HCT116 (cell line): ENCODE data around the gene SLC39A13. TPM values are rescaled to one million over a fixed set of nuclear protein-coding genes. Genes with fewer than 3 reads are reported as not detected.

ENCODE experiments used
- ATAC-seq: fragments of 200-7000 bp; cut with Tn5 transposase; 2 replicates; pipeline ENCODE4 v1.9.1; 2020; ENCODE audit warnings: mild to moderate bottlenecking, moderate library complexity
- BruUV-seq: library from RNA; stranded (reverse); fragments of 400-500 nt; replicated peaks from 2 replicates; lab custom pipeline; 2021; lab: Mats Ljungman, UMichigan
- CTCF ChIA-PET: fragments of 300-600 bp; sonication (Branson Sonifier 250); formaldehyde crosslinking; loops from one replicate; lab custom pipeline; 2021; ENCODE audit warnings: antibody characterized with exemption; lab: Charles Lee
- POLR2A ChIA-PET: fragments of 300-600, 350-600 bp; sonication (Branson Sonifier 250); formaldehyde crosslinking; loops from one replicate; lab custom pipeline; 2021; ENCODE audit warnings: antibody characterized with exemption; lab: Charles Lee
- RAD21 ChIA-PET, 2 experiments: fragments of 300-600 bp; sonication (Branson Sonifier 250); formaldehyde crosslinking; loops; one replicate each; lab custom pipeline; 2023; ENCODE audit warnings: low total read pairs in 2 of 2; ENCODE audit not compliant: uncharacterized antibody in 2 of 2, unreplicated experiment in 2 of 2, low non-redundant PET in 1 of 2; lab: Charles Lee
- DNase-seq: peaks from one replicate; pipeline ENCODE4 v3.0.0-alpha.2; 2010; ENCODE audit warnings: low read depth, low spot score
- H2AFZ ChIP-seq: fragments of 200-600 bp; shearing (Covaris generic), sonication (generic); 2 replicates; pipeline ENCODE4 v1.6.1; 2017; ENCODE audit warnings: low read depth, mixed run types, mixed read lengths, antibody characterized with exemption, low read length; ENCODE audit not compliant: poor library complexity, severe bottlenecking
- H3K27ac ChIP-seq: 2 replicates; pipeline ENCODE4 v1.5.1; 2012; ENCODE audit warnings: low read depth, low read length
- H3K27me3 ChIP-seq: fragments of 200-600 bp; sonication (generic); 2 replicates; pipeline ENCODE4 v1.6.1; 2016; ENCODE audit warnings: mixed run types, low read length, mixed read lengths; ENCODE audit not compliant: insufficient read depth
- H3K36me3 ChIP-seq, 2 experiments: fragments of 200-500 bp in 1 of 2; fragments of 200-600 bp in 1 of 2; sonication (Bioruptor generic) in 1 of 2; sonication (generic) in 1 of 2; 2 replicates each; pipeline versions ENCODE4 v1.5.1 to v1.6.1; 2014 to 2016; ENCODE audit warnings: low read length in 2 of 2, inconsistent platforms in 1 of 2, mixed read lengths in 1 of 2, mixed run types in 1 of 2; ENCODE audit not compliant: insufficient read depth in 2 of 2, control insufficient read depth in 1 of 2
- H3K4me1 ChIP-seq, 2 experiments: fragments of 200-600 bp in 1 of 2; sonication (generic) in 1 of 2; 2 replicates each; pipeline versions ENCODE4 v1.5.1 to v1.6.1; 2012 to 2017; ENCODE audit warnings: low read length in 2 of 2, inconsistent platforms in 1 of 2, mild to moderate bottlenecking in 1 of 2, mixed read lengths in 1 of 2, mixed run types in 1 of 2, moderate library complexity in 1 of 2; ENCODE audit not compliant: insufficient read depth in 2 of 2, control insufficient read depth in 1 of 2
- H3K4me2 ChIP-seq: fragments of 200-600 bp; sonication (generic); 2 replicates; pipeline ENCODE4 v1.6.1; 2017; ENCODE audit warnings: mixed run types, low read length, mixed read lengths
- H3K4me3 ChIP-seq, 2 experiments: fragments of 200-600 bp in 1 of 2; sonication (generic) in 1 of 2; replicated peaks in 1 of 2; 2 replicates each; pipeline ENCODE4 v1.5.1; 2011 to 2016; ENCODE audit warnings: low read length in 2 of 2, control low read depth in 1 of 2, low read depth in 1 of 2, mild to moderate bottlenecking in 1 of 2, mixed read lengths in 1 of 2, mixed run types in 1 of 2
- H3K79me2 ChIP-seq: fragments of 200-600 bp; sonication (generic); 2 replicates; pipeline ENCODE4 v1.6.1; 2017; ENCODE audit warnings: mild to moderate bottlenecking, mixed run types, low read length, moderate library complexity, mixed read lengths; ENCODE audit not compliant: insufficient read depth
- H3K9ac ChIP-seq: fragments of 200-600 bp; sonication (generic); 2 replicates; pipeline ENCODE4 v1.6.1; 2016; ENCODE audit warnings: low read length, mixed read lengths
- H3K9me2 ChIP-seq: fragments of 200-600 bp; sonication (generic), shearing (Covaris generic); 2 replicates; pipeline ENCODE4 v1.6.1; 2017; ENCODE audit warnings: mixed run types, mild to moderate bottlenecking, moderate library complexity; ENCODE audit not compliant: insufficient read depth
- H3K9me3 ChIP-seq, 2 experiments: fragments of 200-500 bp in 1 of 2; fragments of 200-600 bp in 1 of 2; sonication (Bioruptor generic) in 1 of 2; sonication (generic) in 1 of 2; 2 replicates each; pipeline ENCODE4 v1.6.1; 2014 to 2017; ENCODE audit warnings: low read length in 2 of 2, mixed read lengths in 2 of 2, inconsistent platforms in 1 of 2, low read depth in 1 of 2, mild to moderate bottlenecking in 1 of 2, mixed run types in 1 of 2, moderate library complexity in 1 of 2; ENCODE audit not compliant: control insufficient read depth in 1 of 2, insufficient read depth in 1 of 2
- H4K20me1 ChIP-seq: fragments of 200-600 bp; sonication (generic), shearing (Covaris generic); 2 replicates; pipeline ENCODE4 v1.6.1; 2017; ENCODE audit warnings: mixed run types, mild to moderate bottlenecking, moderate library complexity; ENCODE audit not compliant: insufficient read depth
- CBX3 ChIP-seq: IDR thresholded peaks from 2 replicates; pipeline ENCODE4 v1.6.1; 2012; ENCODE audit warnings: low read depth
- CEBPB ChIP-seq: IDR thresholded peaks from 2 replicates; pipeline ENCODE4 v1.6.1; 2012; ENCODE audit warnings: low read depth
- EGR1 ChIP-seq: IDR thresholded peaks from 2 replicates; pipeline ENCODE4 v1.6.1; 2012; ENCODE audit warnings: low read depth
- ELF1 ChIP-seq: IDR thresholded peaks from 2 replicates; pipeline ENCODE4 v1.6.1; 2012; ENCODE audit warnings: low read depth, borderline replicate concordance
- FOSL1 ChIP-seq: IDR thresholded peaks from 2 replicates; pipeline ENCODE4 v1.6.1; 2012; ENCODE audit warnings: low read depth
- JUND ChIP-seq: IDR thresholded peaks from 2 replicates; pipeline ENCODE4 v1.6.1; 2012
- POLR2AphosphoS5 ChIP-seq: IDR thresholded peaks from 2 replicates; pipeline ENCODE4 v1.6.1; 2011; ENCODE audit warnings: mild to moderate bottlenecking, low read depth, low read length, moderate library complexity
- RAD21 ChIP-seq: IDR thresholded peaks from 2 replicates; pipeline ENCODE4 v1.6.1; 2012; ENCODE audit warnings: low read depth, mild to moderate bottlenecking
- SP1 ChIP-seq: IDR thresholded peaks from 2 replicates; pipeline ENCODE4 v1.6.1; 2012; ENCODE audit warnings: low read depth
- TCF7L2 ChIP-seq: IDR thresholded peaks from 2 replicates; pipeline ENCODE4 v1.7.0; 2011; ENCODE audit warnings: borderline replicate concordance, inconsistent platforms; ENCODE audit not compliant: insufficient read depth, insufficient read length; ENCODE audit errors: extremely low read depth
- YY1 ChIP-seq: IDR thresholded peaks from 2 replicates; pipeline ENCODE4 v1.6.1; 2011; ENCODE audit warnings: low read length, low read depth, moderate library complexity, mild to moderate bottlenecking; ENCODE audit not compliant: insufficient replicate concordance; ENCODE audit errors: extremely low read depth
- ZFX ChIP-seq: fragments of 450-650 bp; IDR thresholded peaks from 2 replicates; pipeline ENCODE4 v1.6.1; 2017
- intact Hi-C: fragments of 100-400 bp; cut with micrococcal nuclease; formaldehyde crosslinking; loops from 2 replicates; pipeline ENCODE4 v1.10.0; 2022
- total RNA-seq: library from RNA; stranded (reverse); gene quantifications from one replicate; pipeline ENCODE4 v1.2.1, GENCODE V29; 2021; ENCODE audit not compliant: unreplicated experiment
- TF ChIP-seq, protein P1 (sequence below), 3 experiments: fragments of 200-600 bp in 1 of 3; sonication (generic) in 1 of 3; IDR thresholded peaks in 2 of 3; conservative IDR thresholded peaks in 1 of 3; 2 replicates each; pipeline ENCODE4 v1.5.1; 2012 to 2017; ENCODE audit warnings: low read depth in 2 of 3, low read length in 2 of 3, antibody characterized with exemption in 1 of 3, borderline replicate concordance in 1 of 3, control low read depth in 1 of 3, mild to moderate bottlenecking in 1 of 3, mixed read lengths in 1 of 3, mixed run types in 1 of 3, moderate library complexity in 1 of 3; ENCODE audit not compliant: insufficient read depth in 1 of 3
- TF ChIP-seq, protein P2 (sequence below): IDR thresholded peaks from 2 replicates; pipeline ENCODE4 v1.6.1; 2012
- TF ChIP-seq, protein P3 (sequence below): IDR thresholded peaks from 2 replicates; pipeline ENCODE4 v1.6.1; 2012

SLC39A13 gene
- total RNA-seq, 1 experiment from 2014 or later, result 23.9 TPM

GRCh38 chr11:47383071-47383470 is 25.3 kb upstream of the SLC39A13 start:
- Histone ChIP-seq H3K4me2 (no peak overlapping the region), H3K4me1 (no peaks in the 10 kb centered on the region), H3K36me3 (no peaks in the 10 kb centered on the region), H3K79me2 (no peaks in the 10 kb centered on the region), H3K4me3 (no peak overlapping the region), H3K9me2 (no peaks in the 10 kb centered on the region), H2AFZ (no peak overlapping the region), H3K9me3 (no peaks in the 10 kb centered on the region), H4K20me1 (no peaks in the 10 kb centered on the region), H3K27me3 (no peaks in the 10 kb centered on the region), H3K9ac (no peak overlapping the region), H3K27ac (no peak overlapping the region)
- ChIA-PET POLR2A (no interaction called here), CTCF (no interaction called here), RAD21 (no interaction called here)
- intact Hi-C loops, result no loop called here
- TF ChIP-seq TCF7L2 (no peak), ZFX (no peak), CEBPB (no peak), SP1 (no peak), ELF1 (no peak), RAD21 (no peak), YY1 (no peak), JUND (no peak), EGR1 (no peak), FOSL1 (no peak), CBX3 (no peak), POLR2AphosphoS5 (no peak)
- TF ChIP-seq, protein P1, sequence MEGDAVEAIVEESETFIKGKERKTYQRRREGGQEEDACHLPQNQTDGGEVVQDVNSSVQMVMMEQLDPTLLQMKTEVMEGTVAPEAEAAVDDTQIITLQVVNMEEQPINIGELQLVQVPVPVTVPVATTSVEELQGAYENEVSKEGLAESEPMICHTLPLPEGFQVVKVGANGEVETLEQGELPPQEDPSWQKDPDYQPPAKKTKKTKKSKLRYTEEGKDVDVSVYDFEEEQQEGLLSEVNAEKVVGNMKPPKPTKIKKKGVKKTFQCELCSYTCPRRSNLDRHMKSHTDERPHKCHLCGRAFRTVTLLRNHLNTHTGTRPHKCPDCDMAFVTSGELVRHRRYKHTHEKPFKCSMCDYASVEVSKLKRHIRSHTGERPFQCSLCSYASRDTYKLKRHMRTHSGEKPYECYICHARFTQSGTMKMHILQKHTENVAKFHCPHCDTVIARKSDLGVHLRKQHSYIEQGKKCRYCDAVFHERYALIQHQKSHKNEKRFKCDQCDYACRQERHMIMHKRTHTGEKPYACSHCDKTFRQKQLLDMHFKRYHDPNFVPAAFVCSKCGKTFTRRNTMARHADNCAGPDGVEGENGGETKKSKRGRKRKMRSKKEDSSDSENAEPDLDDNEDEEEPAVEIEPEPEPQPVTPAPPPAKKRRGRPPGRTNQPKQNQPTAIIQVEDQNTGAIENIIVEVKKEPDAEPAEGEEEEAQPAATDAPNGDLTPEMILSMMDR (IDR thresholded peaks at IDR 0.05 in 2 of 3, conservative IDR thresholded peaks at IDR 0.05 in 1 of 3; ENCODE audit: borderline replicate concordance in 1 of 3, insufficient read depth in 1 of 3, low read depth in 2 of 3, low read length in 2 of 3), result no peak
- TF ChIP-seq, protein P2, sequence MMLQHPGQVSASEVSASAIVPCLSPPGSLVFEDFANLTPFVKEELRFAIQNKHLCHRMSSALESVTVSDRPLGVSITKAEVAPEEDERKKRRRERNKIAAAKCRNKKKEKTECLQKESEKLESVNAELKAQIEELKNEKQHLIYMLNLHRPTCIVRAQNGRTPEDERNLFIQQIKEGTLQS, result no peak
- TF ChIP-seq, protein P3, sequence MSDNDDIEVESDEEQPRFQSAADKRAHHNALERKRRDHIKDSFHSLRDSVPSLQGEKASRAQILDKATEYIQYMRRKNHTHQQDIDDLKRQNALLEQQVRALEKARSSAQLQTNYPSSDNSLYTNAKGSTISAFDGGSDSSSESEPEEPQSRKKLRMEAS, result no peak
- no TSS peak for BruUV-seq
- ATAC-seq (no peak), DNase-seq (no peak)
